HFF-Myc (cell line): ENCODE measurements around the gene KLHDC1.
A peak's percentile ranks its signal among the peaks of the same experiment; 100 is the strongest.

ENCODE experiments used
- DNase-seq: peaks from one replicate; pipeline ENCODE4 v3.0.0-alpha.2; 2011; ENCODE audit warnings: low read depth; ENCODE audit errors: extremely low read depth
- H3K4me3 ChIP-seq: replicated peaks from 2 replicates; pipeline ENCODE4 v1.5.1; 2011; ENCODE audit warnings: low read depth, mild to moderate bottlenecking, control low read depth, low read length
- TF ChIP-seq, protein P1 (sequence below): IDR thresholded peaks from 2 replicates; pipeline ENCODE4 v1.5.1; 2012; ENCODE audit warnings: mild to moderate bottlenecking, low read depth, low read length, control low read depth; ENCODE audit errors: missing control alignments

KLHDC1 gene

DNA sequence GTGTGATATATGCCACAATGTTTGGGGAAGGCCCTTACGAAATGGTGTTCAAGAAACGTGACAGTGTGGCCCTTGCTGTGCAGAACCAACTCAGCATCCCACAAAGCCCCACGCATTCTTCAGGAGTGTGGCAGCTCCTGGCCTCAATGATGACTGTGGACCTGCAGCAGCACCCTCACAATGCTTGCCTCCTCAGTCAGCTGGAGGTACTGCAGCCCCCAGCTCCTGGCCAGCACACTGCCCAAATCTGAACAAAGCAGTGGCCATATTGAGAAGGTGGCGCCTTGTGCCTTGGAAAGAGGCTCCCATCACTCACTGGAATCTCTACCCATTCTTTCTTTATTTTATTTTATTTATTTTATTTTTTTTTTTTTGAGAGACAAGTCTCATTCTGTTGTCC lies 15.3 kb upstream of the KLHDC1 start:
- DNase-seq = no peak
- TF ChIP-seq, protein P1, sequence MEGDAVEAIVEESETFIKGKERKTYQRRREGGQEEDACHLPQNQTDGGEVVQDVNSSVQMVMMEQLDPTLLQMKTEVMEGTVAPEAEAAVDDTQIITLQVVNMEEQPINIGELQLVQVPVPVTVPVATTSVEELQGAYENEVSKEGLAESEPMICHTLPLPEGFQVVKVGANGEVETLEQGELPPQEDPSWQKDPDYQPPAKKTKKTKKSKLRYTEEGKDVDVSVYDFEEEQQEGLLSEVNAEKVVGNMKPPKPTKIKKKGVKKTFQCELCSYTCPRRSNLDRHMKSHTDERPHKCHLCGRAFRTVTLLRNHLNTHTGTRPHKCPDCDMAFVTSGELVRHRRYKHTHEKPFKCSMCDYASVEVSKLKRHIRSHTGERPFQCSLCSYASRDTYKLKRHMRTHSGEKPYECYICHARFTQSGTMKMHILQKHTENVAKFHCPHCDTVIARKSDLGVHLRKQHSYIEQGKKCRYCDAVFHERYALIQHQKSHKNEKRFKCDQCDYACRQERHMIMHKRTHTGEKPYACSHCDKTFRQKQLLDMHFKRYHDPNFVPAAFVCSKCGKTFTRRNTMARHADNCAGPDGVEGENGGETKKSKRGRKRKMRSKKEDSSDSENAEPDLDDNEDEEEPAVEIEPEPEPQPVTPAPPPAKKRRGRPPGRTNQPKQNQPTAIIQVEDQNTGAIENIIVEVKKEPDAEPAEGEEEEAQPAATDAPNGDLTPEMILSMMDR = no peak
- H3K4me3 ChIP-seq = no peak overlapping the region

DNA sequence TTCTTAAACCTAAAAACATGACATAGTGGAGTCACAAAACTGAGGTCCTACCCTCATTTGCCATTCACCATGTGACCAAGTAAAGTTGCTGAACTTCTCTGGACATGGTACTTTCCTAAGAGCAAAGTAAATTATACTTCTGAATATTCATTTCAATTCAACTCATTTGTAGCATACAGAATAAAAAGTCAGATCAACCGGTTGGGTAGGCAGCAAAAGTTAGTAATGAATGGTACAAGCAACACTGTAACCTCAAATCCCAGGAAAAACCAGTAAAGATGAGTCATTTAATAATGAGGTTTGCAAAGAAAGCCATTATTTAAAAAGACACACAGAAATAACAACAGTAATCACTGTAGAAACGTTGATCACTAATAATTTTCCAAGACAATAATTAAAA lies 13.6 kb upstream of the KLHDC1 start:
- TF ChIP-seq, protein P1 = no peak
- no peak overlapping the region for H3K4me3 ChIP-seq
- DNase-seq = no peak

DNA sequence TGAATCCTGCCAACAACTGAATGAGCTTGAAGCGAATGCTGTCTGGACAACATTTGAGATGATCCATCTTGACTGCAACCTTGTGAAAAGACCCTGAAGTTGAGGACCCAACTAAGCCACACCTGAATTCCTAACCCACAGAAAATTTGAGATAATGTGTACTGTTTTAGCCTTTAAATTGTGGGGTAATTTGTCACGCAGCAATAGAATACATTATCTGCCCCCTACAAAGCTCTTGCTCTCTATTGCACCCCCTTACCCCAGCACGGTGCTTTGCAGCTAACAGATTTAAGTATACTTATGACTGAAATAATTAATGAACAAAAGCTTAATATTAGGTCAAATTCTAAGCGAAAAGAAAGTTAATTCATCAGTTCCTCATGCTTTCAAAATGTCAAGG lies 6.5 kb upstream of the KLHDC1 start:
- DNase-seq = no peak
- H3K4me3 ChIP-seq = peak overlapping the region; percentile 66; the same call in 1 of the 2 replicates
- TF ChIP-seq, protein P1 = no peak

GRCh38 chr14:49687942-49688700 lies 4.8 kb upstream of the KLHDC1 start, which contains the start of gene POLE2:
POLE2 (minus strand) TSS chr14:49688214; CDS start chr14:49688203, 11 bp downstream.
- TF ChIP-seq, protein P1 = no peak
- H3K4me3 ChIP-seq = peak within 1 kb of the TSS; percentile 66
- peak; percentile 20 for DNase-seq

DNA sequence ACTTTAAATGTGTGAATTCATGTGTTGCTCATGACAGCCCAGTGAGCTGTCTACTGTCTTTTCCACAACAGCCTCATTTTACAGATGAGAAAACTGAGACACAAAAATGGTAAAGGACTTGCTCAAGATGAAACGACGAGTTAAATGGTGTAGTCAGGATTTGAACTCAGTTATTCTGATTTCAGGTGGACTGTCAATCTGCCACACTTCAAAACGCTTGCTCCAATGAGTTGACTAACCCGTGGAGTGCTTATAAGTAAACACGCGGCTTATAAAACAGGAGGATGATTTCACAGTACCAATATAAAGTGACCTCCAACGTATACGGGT lies 4.3 kb upstream of the KLHDC1 start:
- DNase-seq = no peak
- peak overlapping the region; percentile 66 for H3K4me3 ChIP-seq
- TF ChIP-seq, protein P1 = no peak

GRCh38 chr14:49691031-49691430 lies 1.9 kb upstream of the KLHDC1 start:
- no peak for DNase-seq
- TF ChIP-seq, protein P1 = no peak
- no peak overlapping the region for H3K4me3 ChIP-seq
